ENCODE results near the gene CTSL.

Gene CTSL

DNA sequence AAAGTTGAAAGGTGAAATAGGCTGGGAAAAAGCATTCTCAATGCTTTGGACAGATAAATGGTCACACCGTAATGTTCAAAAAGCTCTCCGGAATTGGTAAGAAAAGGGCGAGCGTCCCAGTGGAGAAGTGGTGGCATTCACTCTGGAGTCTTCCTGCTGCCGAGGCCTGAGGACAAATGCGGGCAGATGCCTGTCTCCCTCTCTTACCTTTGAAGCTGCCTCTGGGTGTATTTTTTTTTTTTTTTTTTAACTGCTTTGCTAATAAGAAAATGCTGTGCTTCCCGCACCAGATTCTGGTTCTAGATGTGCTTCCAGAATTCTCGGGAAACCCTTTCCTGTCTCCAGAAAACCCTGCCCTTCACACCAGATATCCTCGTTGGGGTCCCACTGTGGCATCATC, 24.4 kb upstream of the CTSL start:
- DNase-seq: no peak

DNA sequence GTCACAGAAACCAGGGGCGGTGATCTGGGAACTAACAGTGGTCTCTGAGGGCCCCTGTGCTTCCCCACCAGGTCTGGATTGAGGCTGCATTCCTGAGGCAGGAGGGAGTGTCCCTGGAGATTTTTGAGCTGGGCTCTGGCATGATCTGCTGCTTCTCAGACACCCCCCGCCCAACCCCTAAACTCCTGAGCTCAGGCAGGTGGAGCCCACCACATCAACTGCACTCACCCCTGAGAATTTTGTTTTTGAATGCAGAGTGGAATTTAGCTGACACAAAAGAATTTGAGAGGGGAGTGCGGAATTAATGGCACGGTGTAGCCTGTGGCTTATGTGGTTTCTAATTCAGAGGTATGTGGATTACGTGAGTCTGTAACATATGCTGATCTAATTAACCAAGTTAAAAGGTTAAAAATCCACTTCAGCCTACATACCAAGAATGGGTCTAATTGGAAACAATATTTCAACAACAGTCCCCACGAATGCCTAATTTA, 23.9 kb upstream of the CTSL start:
- peak; percentile 84 for DNase-seq

DNA sequence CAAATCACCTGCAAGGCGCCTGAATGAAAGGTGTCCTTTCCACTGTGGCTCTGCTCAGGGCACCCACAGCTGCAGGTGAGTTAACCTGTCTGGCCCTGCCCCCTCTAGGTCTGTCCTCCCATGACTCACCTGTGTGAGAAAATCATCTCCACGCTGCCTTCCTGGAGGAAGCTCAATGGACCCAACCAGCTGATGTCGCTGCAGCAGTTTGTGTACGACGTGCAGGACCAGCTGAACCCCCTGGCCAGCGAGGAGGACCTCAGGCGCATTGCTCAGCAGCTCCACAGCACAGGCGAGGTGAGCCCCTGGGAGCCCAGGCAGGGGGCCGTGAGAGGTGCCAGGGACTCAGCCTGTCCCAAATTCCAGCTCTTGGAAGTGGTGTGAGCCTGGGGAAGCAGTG, 23.0 kb upstream of the CTSL start:
- no peak for DNase-seq

DNA sequence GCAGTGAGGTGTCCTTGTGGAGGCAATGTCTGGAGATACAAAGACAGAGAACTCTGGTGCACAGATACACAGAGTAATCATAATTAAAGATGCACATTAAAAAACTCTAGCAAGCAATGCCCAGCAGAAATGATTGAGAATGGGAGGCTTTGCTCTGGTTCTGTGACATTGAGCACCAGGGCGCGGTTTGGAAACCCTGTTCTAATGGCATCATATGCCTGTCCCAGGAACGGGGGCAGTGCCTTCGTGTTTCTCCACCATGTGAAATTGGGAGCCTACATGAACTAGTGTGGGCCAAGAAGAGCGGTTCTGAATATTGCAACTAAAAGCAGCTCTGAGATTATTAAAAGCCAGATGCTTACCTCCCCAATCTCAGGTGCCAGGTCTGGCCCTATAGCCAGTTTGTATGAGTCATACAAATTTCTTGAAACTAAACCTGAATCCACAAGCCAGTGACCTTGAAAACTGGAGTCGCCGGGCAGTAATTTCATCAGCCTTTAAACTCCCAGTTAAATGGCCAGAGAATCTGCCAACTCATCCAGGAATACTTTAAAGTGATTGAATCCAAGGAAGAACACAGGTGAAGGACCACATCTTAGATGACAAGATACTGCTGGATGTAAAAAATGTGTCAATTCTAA, 22.2 kb upstream of the CTSL start:
- no peak for DNase-seq

DNA sequence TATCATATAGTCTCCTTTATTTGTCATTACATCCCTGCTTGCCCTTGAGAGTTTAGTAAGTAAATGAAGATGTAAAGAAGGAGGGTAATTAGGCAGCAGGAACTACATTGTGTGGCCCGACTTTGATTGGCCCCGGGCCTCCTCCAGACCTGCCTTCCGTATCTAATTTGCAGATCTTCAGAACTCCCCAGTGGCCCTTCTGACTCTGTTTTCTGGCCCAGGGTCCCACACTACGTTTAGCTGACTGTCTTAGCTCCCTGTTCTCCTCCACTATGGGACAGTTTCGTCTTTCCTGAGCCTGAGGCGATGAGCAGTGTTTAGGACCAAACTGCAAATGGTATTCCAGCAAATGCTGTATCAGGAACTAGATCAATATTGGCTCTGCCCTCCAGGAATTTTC, 21.6 kb upstream of the CTSL start:
- DNase-seq: no peak

DNA sequence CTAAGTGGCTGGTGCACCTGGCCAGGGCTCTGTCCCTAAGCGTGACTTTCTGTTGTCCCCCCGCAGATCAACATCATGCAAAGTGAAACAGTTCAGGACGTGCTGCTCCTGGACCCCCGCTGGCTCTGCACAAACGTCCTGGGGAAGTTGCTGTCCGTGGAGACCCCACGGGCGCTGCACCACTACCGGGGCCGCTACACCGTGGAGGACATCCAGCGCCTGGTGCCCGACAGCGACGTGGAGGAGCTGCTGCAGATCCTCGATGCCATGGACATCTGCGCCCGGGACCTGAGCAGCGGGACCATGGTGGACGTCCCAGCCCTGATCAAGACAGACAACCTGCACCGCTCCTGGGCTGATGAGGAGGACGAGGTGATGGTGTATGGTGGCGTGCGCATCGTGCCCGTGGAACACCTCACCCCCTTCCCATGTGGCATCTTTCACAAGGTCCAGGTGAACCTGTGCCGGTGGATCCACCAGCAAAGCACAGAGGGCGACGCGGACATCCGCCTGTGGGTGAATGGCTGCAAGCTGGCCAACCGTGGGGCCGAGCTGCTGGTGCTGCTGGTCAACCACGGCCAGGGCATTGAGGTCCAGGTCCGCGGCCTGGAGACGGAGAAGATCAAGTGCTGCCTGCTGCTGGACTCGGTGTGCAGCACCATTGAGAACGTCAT, 19.7 kb upstream of the CTSL start:
- DNase-seq: no peak

DNA sequence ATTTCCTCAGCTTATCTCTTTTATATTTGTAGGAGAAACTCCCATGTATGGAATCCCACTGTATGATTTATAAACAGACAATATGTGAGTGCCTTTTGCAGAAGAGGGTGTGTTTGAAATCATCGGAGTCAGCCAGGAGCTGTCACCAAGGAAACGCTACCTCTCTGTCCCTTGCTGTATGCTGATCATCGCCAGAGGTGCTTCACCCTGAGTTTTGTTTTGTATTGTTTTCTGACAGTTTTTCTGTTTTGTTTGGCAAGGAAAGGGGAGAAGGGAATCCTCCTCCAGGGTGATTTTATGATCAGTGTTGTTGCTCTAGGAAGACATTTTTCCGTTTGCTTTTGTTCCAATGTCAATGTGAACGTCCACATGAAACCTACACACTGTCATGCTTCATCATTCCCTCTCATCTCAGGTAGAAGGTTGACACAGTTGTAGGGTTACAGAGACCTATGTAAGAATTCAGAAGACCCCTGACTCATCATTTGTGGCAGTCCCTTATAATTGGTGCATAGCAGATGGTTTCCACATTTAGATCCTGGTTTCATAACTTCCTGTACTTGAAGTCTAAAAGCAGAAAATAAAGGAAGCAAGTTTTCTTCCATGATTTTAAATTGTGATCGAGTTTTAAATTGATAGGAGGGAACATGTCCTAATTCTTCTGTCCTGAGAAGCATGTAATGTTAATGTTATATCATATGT, 18.0 kb upstream of the CTSL start:
- DNase-seq: peak; percentile 40

DNA sequence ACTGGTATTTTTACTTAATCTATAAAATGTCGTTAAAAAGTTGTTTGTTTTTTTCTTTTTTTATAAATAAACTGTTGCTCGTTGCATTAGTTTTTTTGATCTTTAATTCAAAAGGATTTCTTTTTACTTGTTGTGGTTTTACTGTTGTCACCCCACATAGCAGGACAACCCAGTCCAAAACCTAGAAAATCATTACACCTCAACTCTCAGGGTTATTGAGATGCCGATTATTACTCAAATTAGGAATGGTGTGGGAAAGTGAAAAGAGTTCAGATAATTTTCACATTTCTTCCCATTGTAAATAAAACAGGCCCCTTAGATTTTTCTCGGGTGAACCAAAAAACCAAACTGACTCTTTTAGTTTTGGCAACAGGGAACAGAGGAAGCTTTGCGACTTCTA, 17.4 kb upstream of the CTSL start:
- DNase-seq: no peak

DNA sequence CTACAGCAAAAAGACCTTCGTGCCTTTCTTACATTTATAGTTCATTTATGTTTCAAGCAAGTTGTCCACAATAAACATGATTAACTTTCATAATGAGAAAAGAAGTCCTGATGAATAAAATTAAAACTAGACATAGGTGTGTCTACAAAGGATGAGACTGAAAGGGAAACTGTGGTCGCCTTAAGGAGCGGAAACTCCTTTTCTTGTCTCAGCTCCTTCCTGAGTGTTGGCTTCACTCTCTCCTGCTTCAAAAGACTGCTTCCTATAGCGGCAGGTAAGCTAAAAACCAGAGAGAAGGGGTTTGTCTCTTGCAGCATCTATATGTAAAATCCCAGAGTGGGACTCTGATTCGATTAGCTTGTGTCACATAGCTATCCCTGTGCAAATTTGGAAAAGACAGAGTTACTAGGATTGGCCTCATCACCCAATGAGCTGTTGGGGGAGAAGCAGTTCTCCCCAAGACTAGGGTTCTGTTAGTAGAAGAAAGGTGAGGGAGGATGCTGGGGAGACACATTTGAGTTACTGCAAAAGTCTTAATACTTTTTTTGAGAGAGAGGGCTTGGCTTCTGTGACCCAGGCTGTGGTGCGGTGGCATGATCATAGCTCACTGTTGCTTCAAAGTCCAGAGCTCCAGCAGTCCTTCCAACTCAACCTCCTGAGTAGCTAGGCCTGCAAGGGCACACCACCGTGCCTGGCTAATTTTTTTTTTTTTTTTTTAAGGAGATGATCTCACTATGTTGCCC, 16.8 kb upstream of the CTSL start:
- DNase-seq: no peak

DNA sequence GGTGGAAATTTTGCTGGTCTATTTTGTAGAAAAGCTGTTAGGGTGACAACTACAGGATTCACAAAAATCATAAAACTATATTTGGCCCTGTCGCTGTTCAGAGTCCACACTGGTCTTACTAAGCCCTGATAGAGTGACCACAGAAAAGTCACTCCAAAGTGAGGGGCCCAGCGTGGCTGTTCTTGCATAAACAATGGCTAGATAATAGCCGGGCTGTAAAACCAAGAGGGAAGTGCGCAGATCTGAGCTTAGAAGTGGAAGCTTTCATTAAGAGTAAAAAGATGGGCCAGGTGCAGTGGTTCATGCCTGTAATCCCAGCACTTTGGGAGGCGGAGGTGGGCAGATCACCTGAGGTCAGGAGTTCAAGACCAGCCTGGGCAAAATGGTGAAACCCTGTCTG, 15.5 kb upstream of the CTSL start:
- DNase-seq: no peak

DNA sequence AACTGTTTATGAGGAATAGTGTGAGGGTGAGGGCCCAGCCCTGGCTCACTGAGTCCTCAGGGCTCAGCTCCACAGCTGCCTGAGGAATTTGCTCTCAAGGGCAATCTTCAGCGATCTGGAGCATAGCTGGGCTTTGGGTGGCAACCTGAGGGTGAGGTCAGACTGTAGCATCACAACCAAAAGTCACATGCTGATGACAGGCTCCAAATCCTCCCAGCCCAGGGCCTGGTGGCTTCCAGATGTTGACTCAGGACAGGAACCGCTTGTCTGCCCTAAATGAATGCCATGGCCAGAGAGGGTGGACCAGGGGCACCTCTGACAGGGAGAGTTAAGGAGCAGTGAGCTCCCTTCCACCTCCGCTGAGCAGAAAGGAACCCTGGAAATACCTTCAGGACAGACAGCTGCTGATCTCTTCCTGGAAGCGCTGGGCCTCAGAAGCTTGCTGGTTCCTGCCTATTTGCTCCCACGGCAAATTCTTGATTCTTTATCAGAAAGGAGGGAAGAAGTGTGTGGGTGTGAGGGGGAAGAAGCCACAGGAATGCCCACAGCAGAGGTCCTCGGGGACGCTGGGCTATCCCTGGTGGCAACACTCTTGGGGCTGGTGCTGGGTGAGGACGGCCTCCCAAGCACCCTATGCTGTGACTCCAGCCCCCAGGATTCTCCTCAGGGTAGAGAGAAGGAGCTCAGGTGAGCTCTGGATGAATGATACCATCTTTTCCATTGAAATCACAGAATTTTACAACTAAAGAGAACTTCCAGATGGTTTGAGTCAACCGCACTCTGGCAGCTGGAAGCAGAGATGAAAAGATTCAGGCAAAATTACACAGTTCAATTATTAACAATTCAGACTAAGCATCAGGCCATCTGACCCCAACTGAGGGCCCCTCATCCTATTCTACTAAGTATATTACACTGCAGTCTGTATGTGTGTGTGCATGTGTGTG, 13.8 kb upstream of the CTSL start:
- peak; percentile 73 for DNase-seq

DNA sequence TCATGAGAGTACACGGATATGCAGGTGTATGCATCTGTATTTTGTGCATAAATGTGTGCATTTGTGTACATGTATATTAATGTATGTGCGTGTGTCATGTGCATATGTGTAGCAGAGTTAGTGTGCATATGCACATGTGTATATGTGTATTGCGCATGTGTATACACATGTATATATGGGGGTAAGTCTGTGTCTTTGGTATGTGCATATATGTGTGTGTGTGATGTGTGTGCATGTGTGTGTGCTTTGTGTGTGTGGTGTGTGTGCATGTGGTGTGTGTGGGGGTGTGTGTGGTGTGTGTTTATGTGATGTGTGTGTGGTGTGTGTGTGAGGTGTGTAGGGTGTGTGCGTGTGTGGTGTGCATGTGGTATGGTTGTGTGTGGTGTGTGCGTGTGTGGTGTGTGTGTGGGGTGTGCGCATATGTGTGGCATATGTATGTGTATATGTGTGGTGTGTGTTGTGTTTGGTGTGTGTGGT, 13.1 kb upstream of the CTSL start:
- no peak for DNase-seq

DNA sequence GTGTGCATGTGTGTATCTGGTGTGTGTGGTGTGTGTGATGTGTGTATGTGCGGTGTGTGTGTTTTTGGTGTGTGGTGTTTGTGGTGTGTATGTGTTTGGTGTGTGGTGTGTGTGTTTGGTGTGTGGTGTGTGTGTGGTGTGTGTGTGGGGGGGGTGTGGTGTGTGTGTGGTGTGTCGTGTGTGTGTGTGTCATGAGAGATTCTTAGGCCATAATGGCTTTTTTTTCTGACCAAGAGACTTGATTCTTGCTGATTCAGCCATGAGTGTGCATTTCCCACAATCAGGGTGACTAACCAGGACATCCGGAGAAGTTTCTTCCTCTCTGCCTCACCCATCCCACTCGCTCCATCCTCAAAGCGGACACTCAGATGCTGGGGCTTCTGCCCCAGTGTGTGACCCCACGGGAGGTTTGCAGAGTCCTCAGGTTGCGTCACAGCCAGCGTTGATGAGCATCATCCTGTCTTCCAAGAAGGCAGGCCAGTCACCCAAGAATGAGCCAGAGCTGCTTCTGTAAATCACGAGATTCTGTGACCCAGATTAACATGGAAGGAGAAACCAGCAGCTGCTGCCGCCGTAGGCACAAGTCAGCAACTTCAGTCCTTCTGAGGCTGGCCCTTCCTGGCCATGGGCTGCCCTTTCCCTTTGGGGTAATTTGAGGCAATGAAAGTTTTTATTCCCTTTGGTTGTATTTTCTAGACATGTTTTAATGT, 12.5 kb upstream of the CTSL start:
- peak; percentile 98 for DNase-seq

DNA sequence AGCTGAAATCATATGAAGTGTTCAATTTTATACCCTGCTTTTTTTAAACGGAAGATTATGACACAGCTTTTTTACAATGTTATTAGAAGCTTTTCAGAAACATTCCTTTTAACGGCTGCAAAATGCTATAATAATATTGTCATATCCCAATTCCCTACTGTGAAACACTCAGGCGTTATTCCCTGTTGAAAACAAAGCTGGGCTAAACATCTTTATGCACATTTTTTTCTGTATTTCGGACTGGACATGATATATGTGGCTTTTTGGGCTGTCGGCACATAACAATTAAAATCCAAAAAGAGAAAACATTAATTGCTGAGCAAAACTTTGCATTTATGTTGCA, 12.0 kb upstream of the CTSL start:
- DNase-seq: no peak

DNA sequence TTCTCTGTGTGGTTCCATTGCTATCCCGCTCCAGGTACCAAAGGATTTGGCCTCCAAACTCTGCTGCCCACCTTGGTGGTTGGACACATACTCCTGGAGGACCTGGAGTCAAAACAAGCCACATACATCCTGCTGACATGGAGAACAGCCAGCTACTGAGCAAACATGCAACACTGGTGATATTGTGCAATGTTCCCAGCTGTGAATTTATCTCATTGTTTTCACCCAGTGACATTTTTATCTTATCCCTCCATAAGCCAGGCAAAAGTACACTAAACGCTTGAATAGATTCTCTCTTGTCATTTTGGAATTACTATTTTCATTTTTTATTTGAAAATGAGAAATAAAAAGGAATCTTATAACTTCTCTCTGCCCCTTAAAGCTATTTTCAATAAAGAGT, 11.1 kb upstream of the CTSL start:
- peak; percentile 82 for DNase-seq

DNA sequence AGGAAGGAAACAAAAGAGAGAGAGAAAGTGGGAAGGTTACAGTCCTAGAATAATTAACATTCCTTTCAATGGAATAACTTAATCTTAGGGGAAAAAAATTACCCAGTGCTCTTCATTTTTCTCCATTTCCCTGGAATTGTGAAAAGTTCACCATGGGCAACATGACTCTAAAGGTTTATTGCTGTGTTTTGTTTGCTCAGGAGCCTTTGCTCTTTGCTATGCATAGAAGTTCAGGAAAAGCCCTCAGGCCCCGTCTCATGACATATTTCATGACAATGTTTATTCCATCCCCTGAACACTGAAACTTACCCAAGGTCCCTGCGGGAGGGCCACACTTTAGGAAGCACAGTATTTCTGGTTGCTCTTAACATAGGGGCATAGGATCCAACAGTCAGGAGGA, 9.8 kb upstream of the CTSL start:
- peak; percentile 25 for DNase-seq

DNA sequence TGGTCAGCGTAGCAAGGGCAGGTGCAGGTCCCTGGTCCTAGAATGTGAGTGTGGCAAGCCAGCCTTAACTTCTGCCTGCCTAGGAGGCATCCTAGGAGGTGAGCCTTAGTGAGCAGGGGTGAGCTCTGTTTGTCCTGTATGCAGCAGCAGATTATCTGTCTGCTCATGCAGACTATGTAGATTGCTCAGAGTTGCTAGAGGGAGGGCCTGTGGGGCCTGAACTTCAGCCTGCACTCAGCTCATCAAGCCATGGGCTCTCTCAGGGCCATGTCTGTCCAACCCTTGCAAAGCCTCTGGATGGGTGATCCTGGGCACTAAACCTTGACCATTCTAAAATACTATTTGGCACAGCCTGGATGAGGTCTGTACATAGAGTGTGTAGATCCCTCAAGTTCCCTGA, 8.5 kb upstream of the CTSL start:
- no peak for DNase-seq

DNA sequence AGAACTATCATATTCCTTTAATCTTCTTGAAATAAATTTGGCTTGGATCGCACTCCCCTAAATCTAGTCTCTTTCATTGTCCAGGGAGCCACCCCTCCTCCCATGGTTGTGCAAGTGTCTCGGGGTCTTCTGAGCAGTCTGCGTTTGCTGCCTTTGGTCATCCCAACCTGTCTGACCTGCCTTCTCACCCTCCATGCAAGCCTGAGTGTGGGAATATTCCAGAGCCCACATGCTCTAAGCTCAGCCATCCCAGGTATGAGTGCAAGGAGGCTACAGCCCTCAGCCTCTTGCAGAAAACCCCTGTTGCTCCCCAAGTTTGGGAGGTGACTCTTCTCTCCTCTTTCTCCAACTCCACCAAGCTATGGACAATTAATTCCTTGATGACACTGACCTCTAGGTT, 7.7 kb upstream of the CTSL start:
- no peak for DNase-seq

DNA sequence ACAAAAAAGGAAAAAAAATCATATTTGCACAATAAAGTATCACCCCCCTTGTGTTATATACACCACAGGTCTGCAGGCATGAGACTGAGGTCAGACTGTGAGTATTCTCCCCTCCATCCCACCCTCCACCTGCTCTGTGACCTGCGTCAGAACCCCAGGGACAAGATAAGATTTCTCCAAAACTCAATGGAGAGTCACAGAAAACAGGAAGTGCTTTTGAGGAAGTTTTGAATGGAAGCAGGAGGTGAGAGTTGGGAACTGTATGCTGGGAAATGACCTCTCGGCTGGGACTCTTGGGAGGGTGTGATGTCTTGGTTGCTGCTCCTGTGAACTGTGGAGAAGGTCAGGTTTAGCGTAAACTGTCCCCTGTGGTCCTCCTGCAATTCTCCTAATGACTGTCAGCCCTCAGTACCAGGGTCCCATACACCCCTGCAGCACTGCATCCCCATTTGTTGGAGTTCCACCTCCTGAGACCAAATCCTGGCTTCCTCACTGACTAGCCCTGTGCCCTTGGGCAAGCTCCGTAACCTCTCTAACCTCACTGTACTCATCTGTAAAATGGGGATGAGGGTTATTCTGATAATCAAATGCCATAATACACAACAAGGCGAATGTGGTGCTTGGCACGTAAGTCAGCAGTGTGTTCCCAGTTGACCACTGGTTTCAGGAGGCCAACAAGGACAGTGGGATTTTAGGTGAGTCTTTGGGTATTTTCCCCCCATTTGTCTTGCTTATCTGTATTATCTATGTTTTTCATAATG, 6.9 kb upstream of the CTSL start:
- no peak for DNase-seq

DNA sequence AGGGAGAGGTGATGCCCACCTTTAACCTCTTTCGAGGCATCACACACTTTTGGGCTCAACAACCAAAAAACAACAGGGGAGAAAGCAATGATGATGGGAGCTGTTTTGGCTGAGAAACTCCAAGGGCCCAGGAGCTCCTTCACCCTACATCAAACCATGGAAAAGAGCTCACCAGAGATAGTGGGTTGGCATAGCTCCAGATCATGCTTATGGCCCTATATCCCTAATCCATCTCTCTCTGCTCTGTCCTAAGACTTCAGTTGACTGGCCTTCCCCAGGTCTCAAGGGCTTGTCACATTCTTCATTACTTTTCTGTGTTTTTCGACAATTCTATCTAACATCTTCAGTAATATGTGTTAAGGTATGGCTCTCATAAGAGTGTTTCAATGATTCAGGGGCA, 5.7 kb upstream of the CTSL start:
- DNase-seq: no peak
